Tongue (tissue), 2 donors: ENCODE measurements around the gene SGMS1. TPM values are rescaled to one million over a fixed set of nuclear protein-coding genes. Genes with fewer than 3 reads are reported as not detected.
A peak's percentile ranks its signal among the peaks of the same experiment; 100 is the strongest.

Source experiments
- DNase-seq: peaks from one replicate; pipeline ENCODE4 v3.0.0-alpha.2; 2015
- total RNA-seq: library from RNA; depleted of rRNA; stranded (reverse); fragments of >200 nt; gene quantifications from one replicate; pipeline ENCODE4 v1.2.3, GENCODE V29; 2014

SGMS1 gene
- total RNA-seq, 1 donor from 2014 or later = 56.2 TPM

GRCh38 chr10:50636618-50637579 lies 13.1 kb upstream of the SGMS1 start:
- DNase-seq = no peak

DNA sequence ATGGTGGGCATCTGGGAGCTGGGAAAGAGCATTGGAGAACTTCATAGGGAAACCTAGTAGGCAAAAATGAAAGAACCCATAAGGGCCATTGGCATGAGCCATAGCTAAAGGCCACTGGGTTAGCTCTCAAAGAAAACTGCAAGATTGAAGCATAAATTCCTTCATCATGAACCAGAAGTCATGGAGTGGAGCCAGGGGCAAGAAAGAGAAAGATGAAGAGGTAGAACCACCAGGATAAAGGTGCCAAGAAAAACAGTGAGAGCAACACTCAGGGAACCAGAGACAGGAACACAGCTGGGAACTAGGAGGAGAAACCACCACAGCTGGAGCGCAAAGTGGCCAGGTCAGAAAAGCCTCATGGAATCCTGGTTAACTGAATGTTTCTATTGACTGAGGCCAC lies 11.5 kb upstream of the SGMS1 start:
- no peak for DNase-seq

- no peak for DNase-seq
These were observed 10.7 kb upstream of the SGMS1 start for GRCh38 chr10:50634479-50634878.

DNA sequence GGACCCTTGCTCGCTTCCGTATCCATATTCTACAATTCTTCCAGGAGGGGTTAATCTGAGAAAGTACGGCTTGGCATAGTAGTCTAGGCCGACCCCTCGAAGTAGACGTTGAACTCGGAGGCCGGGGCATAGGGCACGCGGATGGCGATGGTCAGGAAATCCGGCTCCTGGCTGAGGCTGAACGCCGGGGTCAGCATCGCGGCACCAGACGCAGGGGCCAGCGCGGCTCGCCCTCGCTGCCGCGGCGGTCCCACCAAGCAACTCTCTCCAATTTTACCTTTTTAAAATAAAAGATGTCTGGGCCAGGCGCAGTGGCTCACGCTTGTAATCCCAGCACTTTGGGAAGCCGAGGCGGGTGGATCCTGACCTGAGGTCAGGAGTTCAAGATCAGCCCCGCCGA lies 7.3 kb upstream of the SGMS1 start:
- DNase-seq = no peak

- DNase-seq = no peak
These were observed 5.9 kb upstream of the SGMS1 start for GRCh38 chr10:50629495-50630122.

DNA sequence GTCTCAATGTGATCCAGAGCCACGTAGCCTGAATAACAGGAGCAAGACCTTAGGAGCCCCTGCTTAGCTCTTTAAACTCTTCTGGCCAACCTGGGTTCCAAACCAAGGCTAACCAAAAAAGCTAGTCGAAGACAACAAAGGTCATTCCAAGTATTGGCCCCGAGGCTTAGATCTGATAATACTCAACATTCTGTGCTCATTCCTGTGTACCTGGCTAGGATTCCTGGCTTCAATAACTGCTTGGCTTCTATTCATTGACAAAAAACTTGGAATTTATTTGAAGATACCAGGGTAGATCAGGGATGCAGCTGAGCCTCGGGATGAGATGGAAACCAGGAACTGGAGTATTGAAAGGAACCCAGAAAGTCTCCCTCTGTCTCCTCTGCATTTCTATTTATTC lies 4.1 kb upstream of the SGMS1 start:
- DNase-seq = no peak

DNA sequence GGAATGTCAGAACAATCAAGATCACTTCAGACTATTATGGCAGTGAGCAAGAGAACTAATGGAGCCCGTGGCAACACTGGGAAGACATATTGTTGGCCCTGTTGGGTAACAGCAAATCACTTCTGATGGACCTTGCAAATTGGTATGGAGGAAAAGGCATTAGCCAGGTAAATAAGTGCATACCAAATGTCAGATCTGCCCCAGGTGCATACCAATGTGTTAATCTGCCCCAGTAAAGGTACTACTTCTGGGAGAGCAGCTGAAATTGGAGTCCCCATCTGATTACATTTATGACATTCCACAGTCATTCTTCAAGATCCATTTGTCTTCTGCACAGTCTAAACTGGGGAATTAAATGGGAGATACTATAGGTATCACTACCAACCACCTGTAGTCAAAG lies 3.7 kb upstream of the SGMS1 start:
- DNase-seq = no peak

DNA sequence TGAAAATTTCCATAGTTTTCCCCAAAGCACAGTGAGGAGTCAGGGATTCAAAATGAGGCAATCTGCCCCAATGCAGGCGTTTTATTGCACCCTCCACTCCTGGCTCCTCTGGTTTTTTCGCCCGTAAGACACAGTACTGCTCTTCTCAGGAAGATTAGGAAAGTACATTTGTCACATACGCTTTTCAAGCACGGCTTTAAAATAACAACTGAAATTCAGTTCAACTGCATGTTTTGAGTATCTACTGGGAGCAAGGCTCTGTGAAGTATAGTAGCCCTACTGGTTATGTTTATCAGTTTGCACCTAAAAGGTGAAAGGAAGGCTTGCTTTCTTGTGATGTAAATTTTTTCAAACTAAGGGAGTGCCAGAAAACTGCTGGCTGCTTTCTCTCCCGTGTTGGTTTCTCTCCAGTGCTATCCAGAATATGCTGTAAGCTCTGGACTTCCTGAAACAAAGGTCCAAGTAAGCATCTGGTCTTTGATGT lies 1.9 kb upstream of the SGMS1 start:
- DNase-seq = peak; percentile 36

GRCh38 chr10:50624866-50625501 lies 1.2 kb upstream of the SGMS1 start:
- DNase-seq = peak; percentile 83

GRCh38 chr10:50624413-50624865 lies 683 bp upstream of the SGMS1 start:
- peak; percentile 99 for DNase-seq

DNA sequence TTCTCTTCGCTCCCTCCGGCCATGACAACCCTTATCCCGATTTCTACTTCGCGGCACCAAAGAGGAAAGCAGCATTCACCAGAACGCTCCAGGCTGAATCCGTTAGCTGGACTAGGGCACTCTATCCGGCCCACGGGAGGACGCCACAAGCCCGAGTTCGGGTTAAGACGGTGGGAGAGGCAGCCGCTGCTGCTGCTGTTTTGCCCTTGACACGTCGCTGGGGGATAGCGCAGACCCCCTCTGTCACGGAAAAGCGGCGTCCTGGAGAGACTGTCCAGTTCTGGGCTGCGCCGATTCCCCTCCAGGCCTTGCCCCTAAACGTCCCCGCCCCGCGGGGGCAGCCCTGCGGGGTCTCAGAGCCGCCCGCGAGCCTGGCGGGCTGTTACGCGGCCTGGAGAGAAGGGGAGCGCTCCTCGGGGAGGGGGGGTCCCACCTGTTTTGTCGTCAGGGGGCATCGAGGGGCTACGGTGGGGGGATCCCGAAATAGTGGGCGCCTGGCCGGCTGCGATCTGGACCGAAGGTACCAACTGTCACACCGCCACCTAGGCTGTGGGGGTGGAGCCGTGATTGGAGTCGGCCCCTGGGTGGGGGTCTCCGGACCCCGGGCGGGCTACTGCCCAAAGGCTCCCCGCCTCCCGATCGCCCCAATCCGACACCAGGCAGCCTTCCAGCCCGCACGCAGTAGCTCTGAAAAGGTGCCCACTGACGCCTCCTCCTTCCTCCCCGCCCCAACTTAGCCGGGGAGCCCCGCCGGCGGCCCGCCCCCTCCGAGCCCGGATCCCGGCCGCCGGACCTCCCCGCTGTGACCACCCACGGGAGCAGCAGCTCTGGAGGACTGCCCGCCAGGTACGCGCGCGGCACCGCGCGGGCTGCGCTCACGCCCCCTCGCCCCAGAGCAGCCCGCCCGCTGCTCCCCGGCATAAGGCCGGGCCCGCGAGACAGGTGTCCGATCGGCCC lies 772 bp downstream of the SGMS1 start:
- peak; percentile 61 for DNase-seq

- DNase-seq = peak; percentile 92
These were observed 1.6 kb downstream of the SGMS1 start for GRCh38 chr10:50621968-50622705.

DNA sequence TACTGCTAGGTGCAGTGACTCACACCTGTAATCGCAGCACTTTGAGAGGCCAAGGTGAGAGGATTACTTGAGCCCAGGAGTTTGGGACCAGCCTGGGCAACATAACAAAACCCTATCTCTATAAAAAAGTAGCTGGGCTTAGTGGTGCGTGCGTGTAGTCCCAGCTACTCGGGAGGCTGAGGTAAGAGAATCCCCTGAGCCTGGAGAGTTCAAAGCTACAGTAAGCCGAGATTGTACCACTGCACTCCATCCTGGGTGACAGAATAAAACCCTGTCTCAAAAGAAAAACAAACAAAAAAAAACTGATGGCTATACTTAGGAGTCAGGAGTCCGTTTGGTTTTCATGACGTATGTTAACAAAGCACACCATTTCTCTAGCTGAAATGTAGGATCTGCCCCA lies 2.9 kb downstream of the SGMS1 start:
- DNase-seq = no peak

- no peak for DNase-seq
These were observed 3.9 kb downstream of the SGMS1 start for GRCh38 chr10:50619882-50620281.

- no peak for DNase-seq
These were observed 4.6 kb downstream of the SGMS1 start for GRCh38 chr10:50619166-50619565.

GRCh38 chr10:50618624-50619023 lies 5.1 kb downstream of the SGMS1 start:
- no peak for DNase-seq

GRCh38 chr10:50615658-50616057 lies 8.1 kb downstream of the SGMS1 start:
- no peak for DNase-seq

DNA sequence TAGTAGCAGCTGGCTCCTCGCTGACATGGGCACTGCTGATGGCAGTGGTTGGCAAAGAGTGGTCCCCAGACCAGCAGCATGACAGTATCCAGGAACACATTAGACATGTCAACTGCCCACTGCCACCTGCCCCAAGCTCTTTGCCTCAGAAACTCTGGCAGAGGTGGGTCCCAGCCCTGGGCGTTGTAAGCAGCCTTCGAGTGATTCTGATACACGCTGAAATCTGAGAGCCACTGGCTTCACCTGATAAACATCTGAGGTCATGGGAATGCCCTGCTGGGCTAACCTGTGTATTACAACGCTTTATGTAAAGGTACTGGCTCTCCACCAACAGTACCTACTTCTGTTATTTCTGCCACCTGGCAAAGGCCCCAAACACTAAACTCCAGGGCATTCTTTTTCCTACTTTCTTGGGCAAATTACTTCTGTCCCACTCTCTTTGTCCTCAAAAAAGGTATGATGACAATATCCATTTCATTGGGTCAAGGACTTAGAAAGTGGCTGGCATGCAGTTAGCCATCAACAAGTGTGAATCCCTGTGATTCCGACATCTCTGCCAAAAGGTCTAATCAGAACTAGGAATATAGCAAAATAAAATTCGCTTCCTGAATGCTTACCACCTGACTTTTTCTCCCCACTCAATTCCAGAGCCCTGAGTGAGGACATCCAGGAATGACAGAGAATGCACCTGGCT lies 9.2 kb downstream of the SGMS1 start:
- no peak for DNase-seq

DNA sequence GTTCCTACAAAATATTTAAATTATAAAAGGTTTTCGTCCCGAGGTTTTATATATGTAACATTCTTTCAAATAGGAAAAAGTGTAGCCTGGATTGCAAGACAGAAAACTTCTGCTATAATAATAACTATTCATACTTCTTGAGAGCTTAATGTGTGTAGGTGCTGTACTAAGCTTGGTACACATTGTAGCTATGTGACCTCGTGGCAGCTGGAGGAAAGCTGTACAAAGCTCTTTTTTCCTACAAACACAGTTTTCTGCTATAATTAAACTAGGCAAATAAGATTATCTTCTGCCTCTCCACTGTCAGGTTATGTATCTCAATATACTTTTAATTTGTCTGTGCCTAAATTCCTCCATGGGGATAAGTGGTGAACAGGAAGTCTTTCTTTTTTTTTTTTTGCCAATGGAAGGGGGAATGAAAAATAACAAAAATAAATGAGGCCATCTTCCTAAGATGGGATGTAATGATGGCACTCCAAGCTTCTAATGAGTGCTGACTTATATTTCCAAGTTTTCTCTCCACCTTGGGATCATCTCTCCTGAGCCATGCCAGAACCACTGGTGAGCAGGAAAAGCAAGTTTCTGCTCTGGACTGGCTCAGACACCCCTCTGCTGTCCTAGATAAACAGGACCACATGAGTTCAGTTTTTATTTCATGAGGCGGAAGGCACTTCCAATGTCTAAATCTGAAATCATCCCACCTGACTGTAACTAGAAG lies 9.9 kb downstream of the SGMS1 start:
- DNase-seq = no peak

- DNase-seq = no peak
These were observed 10.6 kb downstream of the SGMS1 start for GRCh38 chr10:50613150-50613549.
